HPDE6-E6E7 (cell line): Measurements from ENCODE around the gene TSC22D1.

Experiments
- DNase-seq: peaks from one replicate; pipeline ENCODE4 v3.0.0; 2011; ENCODE audit warnings: missing footprints; ENCODE audit errors: extremely low spot score

Gene TSC22D1

GRCh38 chr13:44429311-44429710 lies 146.8 kb downstream of the TSC22D1 start:
- no peak for DNase-seq

DNA sequence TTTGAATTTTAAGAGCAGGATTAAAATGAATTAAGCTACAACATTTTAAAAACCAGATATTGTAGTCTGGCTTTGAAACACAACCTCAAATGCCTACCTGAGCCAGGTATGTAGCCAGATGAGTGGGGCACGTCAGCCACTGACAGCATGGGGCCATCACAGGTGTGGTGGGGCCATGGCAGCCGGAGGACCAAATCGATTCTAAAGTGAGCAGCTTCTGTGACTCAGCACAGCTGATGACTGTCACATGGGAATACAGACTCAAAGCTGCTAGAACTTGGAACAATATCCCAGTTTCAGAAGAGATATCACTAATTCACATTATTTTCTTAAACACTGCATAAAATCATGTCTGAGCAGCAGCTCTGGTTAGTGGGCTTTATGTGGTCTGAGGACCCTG lies 149.7 kb downstream of the TSC22D1 start:
- DNase-seq, result no peak

- DNase-seq, result no peak
These were observed 150.4 kb downstream of the TSC22D1 start for GRCh38 chr13:44425815-44426078.

- no peak for DNase-seq
These were observed 150.9 kb downstream of the TSC22D1 start for GRCh38 chr13:44425041-44425814.

GRCh38 chr13:44423824-44424223 lies 152.3 kb downstream of the TSC22D1 start:
- no peak for DNase-seq

GRCh38 chr13:44422755-44423643 lies 153.1 kb downstream of the TSC22D1 start:
- DNase-seq, result no peak

- no peak for DNase-seq
These were observed 154.1 kb downstream of the TSC22D1 start for GRCh38 chr13:44421853-44422525.

GRCh38 chr13:44420376-44421220 lies 155.5 kb downstream of the TSC22D1 start:
- no peak for DNase-seq

GRCh38 chr13:44417876-44418275 lies 158.3 kb downstream of the TSC22D1 start:
- no peak for DNase-seq

- DNase-seq, result no peak
These were observed 158.7 kb downstream of the TSC22D1 start for GRCh38 chr13:44417446-44417845.

DNA sequence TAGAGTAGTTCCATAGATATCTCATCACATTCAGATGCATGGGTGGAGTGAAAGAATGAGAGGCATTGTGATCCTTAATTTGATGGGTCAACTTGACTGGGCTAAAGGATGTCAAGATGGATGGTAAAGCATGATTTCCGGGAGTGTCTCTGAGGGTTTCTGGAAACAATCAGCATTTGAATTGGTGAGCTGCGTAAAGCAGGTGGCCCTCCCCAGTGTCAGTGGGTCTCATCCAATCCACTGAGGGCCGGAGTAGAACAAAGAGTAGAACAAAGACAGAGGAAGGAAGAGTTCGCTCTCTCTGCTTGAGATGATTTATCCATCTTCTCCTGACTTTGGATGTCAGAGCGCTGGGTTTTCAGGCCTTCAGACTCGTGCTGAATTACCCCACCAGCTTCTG lies 159.4 kb downstream of the TSC22D1 start:
- DNase-seq, result no peak

- DNase-seq, result no peak
These were observed 159.8 kb downstream of the TSC22D1 start for GRCh38 chr13:44416301-44416700.

DNA sequence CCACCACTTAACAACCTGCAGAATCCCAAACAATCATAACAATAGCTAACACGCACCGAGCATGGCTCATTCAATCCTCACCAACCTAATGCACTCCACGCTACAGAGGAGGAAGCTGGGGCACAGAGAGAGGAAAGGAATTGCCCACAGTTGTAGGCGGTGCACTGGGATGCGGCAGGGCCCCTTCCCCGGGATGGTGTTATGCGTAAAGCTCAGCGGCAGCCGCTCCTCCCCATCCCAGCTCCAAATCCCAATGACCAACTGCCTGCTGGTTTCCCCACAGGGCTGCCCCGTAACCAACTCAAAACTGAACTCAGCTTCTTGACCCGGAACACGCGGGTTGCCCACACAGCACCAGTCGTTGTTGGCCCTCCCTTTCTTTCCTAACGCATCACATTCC lies 160.3 kb downstream of the TSC22D1 start:
- no peak for DNase-seq

DNA sequence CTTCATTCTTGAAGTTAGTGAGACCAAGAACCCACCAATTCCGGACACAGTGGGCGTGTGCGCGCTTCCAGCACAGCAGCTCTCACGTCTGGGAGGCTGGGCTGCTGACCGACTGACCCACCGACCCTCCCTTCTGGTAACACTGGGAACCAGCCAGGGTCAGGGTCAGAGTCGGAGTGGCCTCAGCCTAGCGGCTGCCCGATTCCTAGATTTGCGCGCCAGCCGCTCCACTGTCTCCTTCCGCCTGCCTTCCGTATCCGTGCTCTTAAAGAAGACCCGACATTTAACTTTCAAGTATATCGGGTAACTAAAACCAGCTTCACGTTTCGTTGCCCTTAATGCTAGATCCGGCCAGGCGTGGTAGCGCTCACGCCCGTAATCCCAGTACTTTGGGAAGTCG lies 161.4 kb downstream of the TSC22D1 start:
- DNase-seq, result no peak

- DNase-seq, result no peak
These were observed 163.0 kb downstream of the TSC22D1 start for GRCh38 chr13:44413095-44413494.

- DNase-seq, result no peak
These were observed 163.7 kb downstream of the TSC22D1 start for GRCh38 chr13:44412346-44412935.

DNA sequence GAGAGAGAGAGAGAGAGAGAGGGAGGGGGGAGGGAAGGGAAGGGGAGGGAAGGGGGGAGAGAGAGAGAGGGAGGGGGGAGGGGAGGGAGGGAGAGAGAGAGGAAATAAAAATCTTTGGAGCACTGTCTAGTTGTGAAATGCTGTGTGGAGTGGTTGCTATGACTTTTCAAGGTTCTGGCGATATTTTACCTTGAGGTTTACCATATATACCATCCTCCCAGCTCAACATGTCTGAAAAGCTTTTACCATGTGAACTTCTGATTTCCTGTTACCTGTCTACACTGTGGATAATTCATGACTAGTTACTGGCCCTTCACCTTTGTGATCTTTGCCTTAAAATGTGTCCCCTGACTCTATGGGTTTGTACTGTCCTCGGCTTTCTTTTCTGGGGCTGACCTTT lies 164.3 kb downstream of the TSC22D1 start:
- no peak for DNase-seq

GRCh38 chr13:44410328-44410859 lies 165.7 kb downstream of the TSC22D1 start:
- DNase-seq, result no peak

DNA sequence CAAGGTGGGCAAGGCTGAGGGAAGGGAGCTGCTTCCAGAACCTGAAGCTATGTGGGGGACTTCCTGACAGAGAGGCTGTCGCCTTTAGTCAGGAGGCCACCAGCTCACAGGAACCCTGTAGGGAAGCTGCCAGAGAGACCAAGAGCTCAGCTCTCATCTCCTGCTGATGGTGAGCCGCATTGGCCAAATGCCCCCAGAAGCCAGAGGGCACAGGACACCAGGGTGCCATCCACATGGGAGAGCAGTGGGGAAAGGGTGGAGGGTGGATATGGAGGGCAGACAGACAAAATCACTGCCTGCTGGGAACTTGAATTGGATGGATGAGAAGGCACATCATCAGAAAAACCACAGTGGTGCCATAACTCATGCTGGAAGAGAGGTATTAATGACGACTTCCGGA lies 166.5 kb downstream of the TSC22D1 start:
- no peak for DNase-seq

- no peak for DNase-seq
These were observed 168.2 kb downstream of the TSC22D1 start for GRCh38 chr13:44407891-44408290.

- no peak for DNase-seq
These were observed 168.8 kb downstream of the TSC22D1 start for GRCh38 chr13:44407379-44407778.
